Stimulated activated CD4-positive, alpha-beta T cell treated with anti-CD3 and anti-CD28 coated beads, Interleukin-4, amount 100 ng/mL, for 4 hours (primary cell): Measurements from ENCODE around the gene AGT.

Source experiments
- DNase-seq, 2 experiments: peaks; one replicate each; pipeline ENCODE4 v3.0.0-alpha.2; 2020

The AGT gene

GRCh38 chr1:230713915-230714764 lies at the start of gene AGT:
TSS of gene AGT (minus strand) at chr1:230714122. CDS start at chr1:230710823, 3,299 bp downstream.
- DNase-seq = no peak

GRCh38 chr1:230761443-230762167 lies 47.7 kb upstream of the AGT start:
- no peak for DNase-seq

GRCh38 chr1:230760360-230760827 lies 46.5 kb upstream of the AGT start:
- DNase-seq = no peak

- no peak for DNase-seq
Observed at GRCh38 chr1:230759369-230760065, 45.6 kb upstream of the AGT start.

- DNase-seq = no peak
Observed at GRCh38 chr1:230758709-230759368, 44.9 kb upstream of the AGT start.

GRCh38 chr1:230757856-230758708 lies 44.2 kb upstream of the AGT start:
- no peak for DNase-seq

- DNase-seq = no peak
Observed at GRCh38 chr1:230754796-230755195, 40.9 kb upstream of the AGT start.

- DNase-seq = peak in 1 of 2 experiments; percentile 15
Observed at GRCh38 chr1:230753586-230754251, 39.8 kb upstream of the AGT start.

GRCh38 chr1:230753191-230753585 lies 39.3 kb upstream of the AGT start:
- no peak for DNase-seq

GRCh38 chr1:230752407-230752806 lies 38.5 kb upstream of the AGT start:
- DNase-seq = no peak

GRCh38 chr1:230750986-230751625 lies 37.2 kb upstream of the AGT start:
- no peak for DNase-seq

- DNase-seq = no peak
Observed at GRCh38 chr1:230750576-230750975, 36.7 kb upstream of the AGT start.

GRCh38 chr1:230749635-230750034 lies 35.7 kb upstream of the AGT start:
- DNase-seq = no peak

- no peak for DNase-seq
Observed at GRCh38 chr1:230749150-230749549, 35.2 kb upstream of the AGT start.

- no peak for DNase-seq
Observed at GRCh38 chr1:230747890-230748800, 34.2 kb upstream of the AGT start.

GRCh38 chr1:230747127-230747730 lies 33.3 kb upstream of the AGT start, which contains the start of gene CAPN9:
TSS of gene CAPN9 (plus strand) at chr1:230747388. CDS start at chr1:230747497, 109 bp downstream.
- no peak for DNase-seq

- DNase-seq = no peak
Observed at GRCh38 chr1:230746617-230747016, 32.7 kb upstream of the AGT start.

GRCh38 chr1:230745071-230745470 lies 31.1 kb upstream of the AGT start:
- no peak for DNase-seq

- DNase-seq = no peak
Observed at GRCh38 chr1:230744382-230744781, 30.5 kb upstream of the AGT start.
